Measurements from ENCODE around the gene CD99.

- TF ChIP-seq ZNF572 (CRISPR knock-in tag; IDR thresholded peaks at IDR 0.05) (no peak), JUND (CRISPR knock-in tag; IDR thresholded peaks at IDR 0.05) (no peak), NFRKB (IDR thresholded peaks at IDR 0.05) (no peak), MEIS1 (CRISPR knock-in tag; IDR thresholded peaks at IDR 0.05; ENCODE audit: borderline replicate concordance) (no peak), ZSCAN20 (CRISPR knock-in tag; IDR thresholded peaks at IDR 0.05; ENCODE audit: borderline replicate concordance) (no peak), FOXC1 (CRISPR knock-in tag; IDR thresholded peaks at IDR 0.05; ENCODE audit: borderline replicate concordance) (no peak)
Observed at GRCh38 chrX:2665387-2666304, 25.4 kb upstream of the CD99 start.

Measured in HepG2 (cell line).